ENCODE data around the gene CA11. TPM values are rescaled to one million over a fixed set of nuclear protein-coding genes. Genes with fewer than 3 reads are reported as not detected.

CA11 gene
- total RNA-seq, 4 donors from 2014 or later: 11.9 to 16.5 (median 14.9) TPM

GRCh38 chr19:48669903-48670668 lies 24.1 kb upstream of the CA11 start:
- 96% methylated on average over 25 of the region's 26 CpGs for WGBS
- intact Hi-C loops (cut with DNase I): no loop called here
- no peak overlapping the region for H3K4me3 ChIP-seq

GRCh38 chr19:48668761-48669160 lies 22.8 kb upstream of the CA11 start:
- no peak for TF ChIP-seq CTCF (IDR thresholded peaks at IDR 0.05)
- TF ChIP-seq POLR2AphosphoS5 (IDR thresholded peaks at IDR 0.05): no peak
- no peak for TF ChIP-seq POLR2A (IDR thresholded peaks at IDR 0.05; ENCODE audit: low read depth)
- no peak for TF ChIP-seq EP300 (IDR thresholded peaks at IDR 0.05)
- no peak for DNase-seq (ENCODE audit: extremely low spot score)
- WGBS: 100% methylated on average over 2 of the region's 2 CpGs
- H3K4me1 ChIP-seq: no peaks in the 10 kb centered on the region
- H3K9me3 ChIP-seq: no peaks in the 10 kb centered on the region
- no peak overlapping the region for H3K4me3 ChIP-seq
- H3K27ac ChIP-seq (replicated peaks in 1 of 4): no peak overlapping the region
- H3K27me3 ChIP-seq: no peaks in the 10 kb centered on the region
- intact Hi-C loops (cut with DNase I): no loop called here
- H3K36me3 ChIP-seq: no peaks in the 10 kb centered on the region

More at GRCh38 chr19:48669903-48670668, 24.1 kb upstream of the CA11 start:
- no peak for TF ChIP-seq POLR2A (IDR thresholded peaks at IDR 0.05; ENCODE audit: low read depth)
- no peak for TF ChIP-seq POLR2AphosphoS5 (IDR thresholded peaks at IDR 0.05)
- TF ChIP-seq EP300 (IDR thresholded peaks at IDR 0.05): no peak
- TF ChIP-seq CTCF (IDR thresholded peaks at IDR 0.05): no peak
- H3K36me3 ChIP-seq: no peaks in the 10 kb centered on the region
- H3K9me3 ChIP-seq: no peaks in the 10 kb centered on the region
- no peak for DNase-seq (ENCODE audit: extremely low spot score)
- no peak overlapping the region for H3K27ac ChIP-seq (replicated peaks in 1 of 4)
- H3K27me3 ChIP-seq: no peaks in the 10 kb centered on the region
- H3K4me1 ChIP-seq: peaks cover under 1 to 5% (median 2%) of the 10 kb centered on the region in 4 donors

GRCh38 chr19:48668332-48668731 lies 22.3 kb upstream of the CA11 start:
- H3K9me3 ChIP-seq: no peaks in the 10 kb centered on the region
- H3K27ac ChIP-seq (replicated peaks in 1 of 4): no peak overlapping the region
- no peak overlapping the region for H3K4me3 ChIP-seq
- no peak for DNase-seq (ENCODE audit: extremely low spot score)
- intact Hi-C loops (cut with DNase I): no loop called here
- H3K36me3 ChIP-seq: no peaks in the 10 kb centered on the region
- no peak for TF ChIP-seq POLR2AphosphoS5 (IDR thresholded peaks at IDR 0.05)
- no peak for TF ChIP-seq CTCF (IDR thresholded peaks at IDR 0.05)
- no peak for TF ChIP-seq POLR2A (IDR thresholded peaks at IDR 0.05; ENCODE audit: low read depth)
- TF ChIP-seq EP300 (IDR thresholded peaks at IDR 0.05): no peak
- WGBS: 94% methylated on average over 3 of the region's 3 CpGs
- H3K27me3 ChIP-seq: no peaks in the 10 kb centered on the region
- no peaks in the 10 kb centered on the region for H3K4me1 ChIP-seq

- WGBS: 79% methylated on average over 6 of the region's 6 CpGs
- TF ChIP-seq EP300 (IDR thresholded peaks at IDR 0.05) (no peak), POLR2AphosphoS5 (IDR thresholded peaks at IDR 0.05) (no peak), CTCF (IDR thresholded peaks at IDR 0.05) (no peak), POLR2A (IDR thresholded peaks at IDR 0.05; ENCODE audit: low read depth) (no peak)
- no peaks in the 10 kb centered on the region for H3K9me3 ChIP-seq
Measured at GRCh38 chr19:48665786-48666185, 19.8 kb upstream of the CA11 start.

More at GRCh38 chr19:48665786-48666185, 19.8 kb upstream of the CA11 start:
- Histone ChIP-seq H3K4me1 (peaks cover 0 to 10% (median 8%) of the 10 kb centered on the region in 4 donors), H3K27me3 (no peaks in the 10 kb centered on the region), H3K4me3 (no peak overlapping the region), H3K27ac (replicated peaks in 1 of 4) (no peak overlapping the region), H3K36me3 (no peaks in the 10 kb centered on the region)
- no peak for DNase-seq (ENCODE audit: extremely low spot score)
- intact Hi-C loops (cut with DNase I): no loop called here

All from esophagus muscularis mucosa (tissue), 4 donors.